Cardiac muscle cell (in vitro differentiated cells and primary cell): ENCODE results near the gene ELFN1. TPM values are rescaled to one million over a fixed set of nuclear protein-coding genes. Genes with fewer than 3 reads are reported as not detected.
A peak's percentile ranks its signal among the peaks of the same experiment; 100 is the strongest.

Source experiments
- DNase-seq, 2 donors: peaks; one replicate each; pipeline versions ENCODE4 v3.0.0 to v3.0.0-alpha.2; 2010 to 2017; ENCODE audit warnings: low read depth in 1 of 2, low spot score in 1 of 2
- H3K27ac ChIP-seq: fragments of 200-600 bp; sonication (generic); 2 replicates; pipeline ENCODE4 v1.5.1; 2016
- H3K27me3 ChIP-seq: fragments of 200-600 bp; sonication (generic); 2 replicates; pipeline ENCODE4 v1.6.0; 2016; ENCODE audit warnings: control low read depth
- H3K36me3 ChIP-seq: fragments of 200-600 bp; sonication (generic); 2 replicates; pipeline ENCODE4 v1.5.1; 2016; ENCODE audit warnings: control low read depth
- H3K4me1 ChIP-seq: fragments of 200-600 bp; sonication (generic); 2 replicates; pipeline ENCODE4 v1.8.1; 2017; ENCODE audit warnings: low read depth, mild to moderate bottlenecking, mixed run types
- H3K4me3 ChIP-seq: fragments of 200-600 bp; sonication (generic); 2 replicates; pipeline ENCODE4 v1.5.1; 2016; ENCODE audit warnings: mild to moderate bottlenecking
- H3K9me3 ChIP-seq: fragments of 200-600 bp; sonication (generic); 2 replicates; pipeline ENCODE4 v1.5.1; 2017; ENCODE audit warnings: low read depth, mild to moderate bottlenecking, control low read depth
- CTCF ChIP-seq: IDR thresholded peaks from 2 replicates; pipeline ENCODE4 v1.5.1; 2012; ENCODE audit warnings: low read depth, mild to moderate bottlenecking, low read length
- polyA plus RNA-seq: library from polyadenylated mRNA; unstranded; fragments of >200 nt; fragmentation: Nextera tagmentation; extraction: Ambion mirVana; gene quantifications from 2 replicates; pipeline ENCODE4 v1.2.1, GENCODE V29; 2016
- total RNA-seq: library from RNA; depleted of rRNA; stranded (reverse); fragments of >200 nt; gene quantifications from 2 replicates; pipeline ENCODE4 v1.2.3, GENCODE V29; 2016

Gene ELFN1
- total and polyA plus RNA-seq, 2 experiments from 2014 or later, result 8.9 to 51.6 TPM

GRCh38 chr7:1693419-1693990 lies 23.4 kb downstream of the ELFN1 start:
- no peak for DNase-seq
- Histone ChIP-seq H3K4me1 (peaks cover 14% of the 10 kb centered on the region), H3K27me3 (no peaks in the 10 kb centered on the region), H3K4me3 (no peak overlapping the region), H3K36me3 (peaks cover under 1% of the 10 kb centered on the region), H3K9me3 (no peaks in the 10 kb centered on the region), H3K27ac (peak overlapping the region; percentile 46)
- no peak for TF ChIP-seq CTCF

GRCh38 chr7:1693991-1694524 lies 24.0 kb downstream of the ELFN1 start:
- H3K27ac ChIP-seq, result peak overlapping the region; percentile 46
- TF ChIP-seq CTCF, result no peak
- H3K4me1 ChIP-seq, result peaks cover 14% of the 10 kb centered on the region

GRCh38 chr7:1694611-1695511 lies 24.8 kb downstream of the ELFN1 start:
- Histone ChIP-seq H3K36me3 (no peaks in the 10 kb centered on the region), H3K27me3 (no peaks in the 10 kb centered on the region), H3K9me3 (no peaks in the 10 kb centered on the region), H3K4me3 (no peak overlapping the region), H3K27ac (peak overlapping the region; percentile 8), H3K4me1 (peaks cover 14% of the 10 kb centered on the region)
- no peak for TF ChIP-seq CTCF
- peak in 1 of 2 donors; percentile 63 for DNase-seq

More at GRCh38 chr7:1693991-1694524, 24.0 kb downstream of the ELFN1 start:
- DNase-seq, result peak; percentile 47 to 70
- H3K9me3 ChIP-seq, result no peaks in the 10 kb centered on the region
- no peaks in the 10 kb centered on the region for H3K36me3 ChIP-seq
- no peak overlapping the region for H3K4me3 ChIP-seq
- H3K27me3 ChIP-seq, result no peaks in the 10 kb centered on the region

GRCh38 chr7:1695800-1696454 lies 25.9 kb downstream of the ELFN1 start:
- no peak overlapping the region for H3K27ac ChIP-seq
- DNase-seq, result no peak

More at GRCh38 chr7:1695800-1696454, 25.9 kb downstream of the ELFN1 start:
- H3K4me3 ChIP-seq, result no peak overlapping the region
- H3K27me3 ChIP-seq, result no peaks in the 10 kb centered on the region
- H3K4me1 ChIP-seq, result peaks cover 14% of the 10 kb centered on the region
- H3K9me3 ChIP-seq, result no peaks in the 10 kb centered on the region
- TF ChIP-seq CTCF, result no peak
- H3K36me3 ChIP-seq, result no peaks in the 10 kb centered on the region
